ENCODE results near the gene C1D.
"Not testable (repeated sequence)": the region's sequence is repeated elsewhere in the genome, so short reads cannot be mapped to it uniquely, and the experiment has no call there.

Gene C1D, protein sequence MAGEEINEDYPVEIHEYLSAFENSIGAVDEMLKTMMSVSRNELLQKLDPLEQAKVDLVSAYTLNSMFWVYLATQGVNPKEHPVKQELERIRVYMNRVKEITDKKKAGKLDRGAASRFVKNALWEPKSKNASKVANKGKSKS

DNA sequence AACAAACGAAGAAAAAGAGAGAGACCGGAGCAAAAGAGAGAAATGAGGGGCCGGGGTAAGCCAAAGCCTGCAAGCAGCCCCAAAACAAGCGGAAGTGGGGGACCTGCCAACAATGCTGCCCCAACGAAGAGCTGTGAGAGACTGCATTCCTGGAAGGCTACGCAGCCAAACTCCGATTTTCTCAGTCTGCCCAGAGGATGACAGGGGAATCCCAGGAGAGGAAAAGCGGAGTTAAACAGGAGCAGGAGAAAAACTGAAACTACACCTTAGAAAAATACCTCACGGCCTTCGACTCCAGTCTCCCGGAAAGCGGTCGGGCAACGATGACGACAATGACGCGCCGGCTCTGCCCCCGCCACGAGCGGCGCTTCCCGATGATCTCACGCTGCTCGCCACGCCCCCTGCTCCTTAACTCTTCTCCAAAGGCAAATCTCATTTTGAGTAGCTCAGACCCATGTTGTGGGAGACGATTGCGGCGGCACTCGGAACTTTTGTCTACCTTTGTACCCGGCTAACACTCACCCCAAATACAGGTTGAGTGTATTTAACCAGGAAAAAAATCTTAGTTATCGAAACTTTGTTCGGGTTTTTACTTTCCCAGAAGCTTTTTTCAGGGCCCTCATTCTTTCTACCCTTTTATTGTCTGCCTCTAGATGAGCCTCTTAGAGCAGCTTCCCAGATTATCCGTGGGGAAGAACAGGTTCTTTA is at the start of gene C1D:
Gene C1D (minus strand): TSS at position 325 of the 708 bp plus-strand sequence. CDS start 15,694 bp downstream, outside the sequence.
- DNase-seq, result peak; percentile 91

DNA sequence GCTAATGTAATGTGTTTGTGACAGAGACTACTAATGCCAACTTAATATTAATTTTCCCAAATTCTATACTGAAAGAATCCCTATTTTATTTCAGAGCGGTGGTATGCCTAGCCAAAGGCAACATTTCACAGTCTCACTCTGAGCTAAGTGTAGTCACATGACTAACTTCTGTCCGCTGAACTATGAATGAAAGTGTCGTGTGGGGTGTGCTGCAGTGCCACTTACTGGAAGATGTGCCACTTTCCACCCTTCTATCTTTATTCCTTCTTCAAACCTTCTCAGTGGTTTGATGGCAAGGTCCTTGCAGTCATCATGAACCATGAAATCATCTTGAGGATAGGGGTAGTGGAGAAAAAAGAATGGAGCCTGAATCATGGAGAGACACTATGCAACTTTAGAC is 47.3 kb upstream of the C1D start:
- no peak for DNase-seq

DNA sequence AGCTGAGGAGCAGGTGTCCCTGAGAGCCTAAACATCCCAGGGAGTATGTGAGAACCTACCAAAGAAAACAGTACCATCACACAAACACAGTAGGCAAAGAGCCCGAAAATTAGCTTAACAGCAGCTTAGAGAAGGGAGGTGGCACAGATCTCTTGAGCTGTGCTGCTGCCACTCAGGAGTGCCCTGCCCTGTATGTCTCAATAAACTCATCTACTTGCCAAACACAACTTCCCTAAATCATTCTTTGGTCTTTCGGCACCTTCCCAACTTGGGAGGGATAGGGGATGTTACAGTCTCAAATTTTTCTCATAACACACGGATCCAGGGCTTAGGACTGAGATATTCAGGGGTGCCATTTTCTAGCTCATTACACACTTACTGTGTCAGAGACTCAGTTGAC is 45.3 kb upstream of the C1D start:
- DNase-seq, result no peak

DNA sequence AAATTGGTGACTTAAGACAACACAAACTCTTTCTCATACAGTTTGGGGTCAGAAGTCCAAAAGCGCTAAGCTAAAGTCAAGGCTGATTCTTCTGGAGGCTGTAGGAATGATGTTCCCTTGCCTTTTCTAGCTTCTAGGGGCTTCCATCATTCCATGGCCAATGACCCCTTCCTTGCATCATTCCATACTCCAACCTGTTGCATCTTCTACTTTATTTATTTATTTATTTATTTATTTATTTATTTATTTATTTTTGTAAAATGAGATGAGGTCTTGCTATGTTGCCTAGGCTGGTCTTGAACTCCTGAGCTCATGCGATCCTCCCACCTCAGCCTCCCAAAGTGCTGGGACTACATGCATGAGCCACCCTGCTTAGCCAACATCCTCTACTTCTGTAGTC is 44.7 kb upstream of the C1D start:
- no peak for DNase-seq

DNA sequence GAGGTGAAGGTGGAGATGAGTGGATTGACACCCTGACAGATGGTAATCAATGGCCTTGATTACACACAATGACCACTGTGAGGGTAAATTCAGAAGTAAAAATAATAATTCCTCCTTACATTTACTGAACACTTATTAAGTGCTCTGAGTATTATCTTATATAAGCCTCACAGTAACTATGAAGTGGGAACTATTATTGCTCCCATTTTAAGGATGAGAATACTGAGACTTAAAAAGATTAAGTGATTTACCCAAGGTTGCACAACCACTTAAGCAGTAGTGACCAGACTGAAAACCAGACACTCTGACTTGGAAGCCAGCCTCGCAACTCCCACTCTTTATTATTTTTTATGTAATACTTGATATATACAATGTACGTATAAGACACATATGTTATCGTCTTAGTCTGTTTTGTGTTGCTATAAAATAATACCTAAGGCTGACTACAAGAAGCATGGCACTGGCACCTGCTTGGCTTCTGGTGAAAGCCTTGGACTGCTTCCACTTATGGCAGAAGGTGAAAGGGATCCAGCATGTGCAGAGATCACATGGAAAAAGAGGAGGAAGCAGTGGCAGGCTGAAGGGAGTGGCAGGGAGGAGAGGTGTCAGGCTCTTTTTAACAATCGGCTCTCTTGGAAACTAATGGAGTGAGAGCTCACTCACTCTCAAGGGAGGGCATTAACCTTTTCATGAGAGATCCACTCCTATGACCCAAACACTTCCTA is 41.5 kb upstream of the C1D start:
- DNase-seq, result no peak

DNA sequence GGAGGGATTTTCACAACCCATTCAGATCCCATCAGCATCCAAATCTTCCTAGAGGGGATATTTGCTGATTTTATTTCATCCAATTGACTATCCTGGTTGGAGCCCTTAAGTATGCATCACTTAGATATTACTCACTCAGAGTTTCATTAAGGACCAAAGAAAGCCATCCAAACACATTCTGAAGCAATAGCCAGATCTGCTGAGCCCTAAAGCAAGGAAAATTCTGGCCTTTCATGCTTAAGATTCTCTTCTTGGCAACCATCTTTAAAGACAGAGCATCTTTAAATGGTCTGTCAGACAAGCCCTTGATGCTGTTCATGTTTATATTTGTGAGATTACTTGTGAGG is 40.9 kb upstream of the C1D start:
- DNase-seq, result no peak

DNA sequence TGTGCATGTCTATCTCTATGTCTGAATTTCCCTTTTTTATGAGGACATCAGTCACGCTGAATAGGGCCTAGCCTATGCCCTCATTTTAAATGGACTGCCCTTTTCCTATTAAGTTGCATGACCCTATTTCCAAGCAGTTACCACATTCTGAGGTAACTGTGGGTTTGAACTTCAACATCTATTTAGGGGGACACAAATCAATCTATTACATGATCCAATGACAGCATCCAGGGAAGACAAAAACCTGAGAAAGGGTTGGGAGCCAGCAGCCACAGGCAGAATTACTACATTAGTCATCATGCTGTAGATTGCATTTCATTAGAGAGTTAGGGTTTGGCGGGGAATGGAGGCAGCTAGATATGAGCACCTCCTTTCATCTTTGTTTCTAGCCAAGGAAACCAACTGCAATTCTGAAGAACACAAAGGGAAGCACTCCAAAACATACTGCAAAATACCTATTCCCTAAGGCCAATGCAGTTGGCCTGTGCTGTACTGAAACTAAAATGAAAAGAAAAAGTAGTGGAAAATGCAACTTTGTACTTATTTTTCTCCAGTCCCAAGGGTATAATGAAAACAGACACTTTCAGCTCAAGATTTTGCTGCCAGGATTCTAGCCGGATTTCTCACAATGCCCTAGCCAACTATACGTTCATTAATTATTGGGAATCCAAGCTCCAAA is 40.4 kb upstream of the C1D start:
- no peak for DNase-seq

DNA sequence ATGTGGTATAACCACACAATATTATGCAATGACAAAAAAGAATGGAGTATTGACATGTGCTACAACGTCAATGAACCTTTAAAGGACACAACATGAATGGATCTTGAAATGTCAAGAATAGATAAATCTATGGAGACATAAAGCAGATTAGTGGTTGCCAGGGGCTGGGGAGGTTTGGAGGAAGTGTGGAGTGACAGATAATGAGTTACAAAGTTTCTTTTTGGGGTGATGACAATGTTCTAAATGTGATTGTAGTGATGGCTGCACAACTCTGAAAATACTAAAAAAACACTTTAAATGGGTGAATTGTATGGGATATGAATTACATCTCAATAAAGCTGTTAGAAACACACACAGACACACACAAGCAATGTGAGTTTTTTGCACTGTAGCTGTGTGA is 37.4 kb upstream of the C1D start:
- no peak for DNase-seq

DNA sequence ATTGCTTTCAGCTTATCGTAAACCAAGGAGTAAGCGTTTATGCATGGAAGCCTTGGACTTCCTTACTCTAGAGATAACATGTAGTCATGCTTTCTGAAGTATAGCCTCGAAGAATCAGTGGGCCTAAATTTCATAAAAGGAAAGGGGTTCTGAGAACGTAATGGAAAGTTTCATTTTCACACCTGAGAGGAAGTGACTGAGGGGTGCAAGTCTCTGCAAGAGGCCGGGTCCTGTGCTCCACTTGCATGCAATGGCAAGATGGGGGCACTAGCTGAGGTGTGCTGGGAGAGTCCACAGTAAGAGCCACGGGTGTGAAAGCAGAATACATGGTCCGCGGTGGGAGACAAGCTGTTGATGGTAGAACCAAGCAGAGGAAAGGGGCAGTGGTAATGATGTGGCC is 36.5 kb upstream of the C1D start:
- DNase-seq, result no peak

DNA sequence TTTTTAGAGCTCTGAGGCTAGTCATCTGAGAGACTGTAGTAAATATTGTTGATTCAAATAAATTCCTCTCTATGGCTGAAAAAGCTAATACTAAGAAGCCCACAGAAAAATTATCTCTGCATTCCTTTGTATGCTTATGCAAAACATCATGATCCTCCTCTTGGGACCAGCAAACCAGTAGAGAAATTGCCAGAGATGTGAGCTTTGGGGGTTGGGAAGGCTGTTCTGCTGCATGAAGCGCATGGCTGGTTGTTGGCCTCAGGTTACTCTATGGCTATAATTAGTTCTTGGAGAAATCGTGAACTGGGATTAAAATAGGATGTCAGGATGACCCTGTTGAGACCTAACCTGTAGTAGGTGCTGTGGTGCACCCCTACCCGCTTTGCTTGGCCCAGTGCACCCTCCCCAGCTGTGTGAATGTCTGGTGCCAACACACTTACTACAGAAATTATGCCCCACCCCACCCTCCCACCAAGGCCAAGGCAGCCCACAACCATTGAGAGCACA is 35.5 kb upstream of the C1D start:
- no peak for DNase-seq

DNA sequence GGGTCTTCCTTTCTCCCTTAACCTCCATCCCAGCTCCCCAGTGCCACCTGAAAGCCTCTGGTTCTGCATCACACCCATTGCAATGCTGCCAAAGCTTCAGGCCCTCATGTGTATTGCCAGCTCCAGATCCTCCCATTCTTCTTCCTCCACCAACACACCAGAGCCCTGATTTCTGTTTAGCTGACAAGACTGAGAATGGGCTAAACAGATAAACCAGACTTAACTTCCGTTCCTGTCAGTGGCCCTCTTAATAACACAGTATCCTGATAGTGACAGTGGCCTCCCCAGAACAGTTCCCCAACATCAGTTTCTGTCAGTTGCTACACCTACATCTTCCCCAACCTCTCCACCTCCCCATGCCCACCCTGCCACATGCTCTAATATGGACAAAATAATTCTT is 31.3 kb upstream of the C1D start:
- DNase-seq, result no peak

DNA sequence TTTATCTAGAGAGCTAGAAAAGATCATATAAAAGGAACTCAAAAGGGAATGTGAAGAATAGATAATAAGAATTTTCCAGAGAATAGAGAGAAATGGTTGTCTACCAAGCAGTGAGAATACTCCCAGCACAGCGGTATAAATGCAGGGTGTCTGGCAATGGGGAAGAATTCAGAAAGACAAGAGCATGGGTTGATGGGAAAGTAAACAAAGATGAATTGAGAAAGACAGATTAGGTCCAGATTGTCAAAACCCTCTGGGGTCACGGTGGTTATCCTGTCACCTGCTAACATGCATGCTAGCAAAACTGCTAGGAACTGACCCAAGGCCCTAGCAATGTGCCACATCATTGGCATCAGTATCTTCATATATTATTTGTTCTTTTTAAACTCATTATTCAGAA is 30.8 kb upstream of the C1D start:
- DNase-seq, result no peak

DNA sequence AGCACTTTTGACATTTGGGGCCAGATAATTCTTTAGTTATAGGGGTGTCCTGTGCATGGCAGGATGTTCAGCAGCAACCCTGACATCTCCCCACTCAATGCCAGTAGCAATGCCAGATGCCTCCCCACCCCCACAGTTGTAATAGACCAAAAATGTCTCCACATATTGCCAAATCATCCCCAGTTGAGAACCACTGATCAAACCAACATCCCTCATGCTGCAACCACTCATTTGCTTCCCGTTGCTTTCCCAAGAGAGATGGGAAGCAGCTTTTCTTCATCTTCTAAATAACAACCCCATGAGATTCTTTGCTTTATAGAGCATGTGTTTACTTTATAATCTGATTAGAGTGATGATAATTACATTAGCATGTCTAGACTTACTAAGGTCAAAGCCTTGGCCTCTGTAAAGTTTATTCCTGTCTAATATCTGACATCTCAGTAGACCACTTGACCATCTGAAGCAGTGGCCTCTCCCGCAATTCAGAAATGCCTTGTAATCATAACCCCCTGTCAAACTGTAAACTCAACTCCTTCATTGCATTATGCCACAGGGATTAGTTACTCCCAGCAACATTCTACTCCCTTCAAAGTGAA is 28.7 kb upstream of the C1D start:
- no peak for DNase-seq

DNA sequence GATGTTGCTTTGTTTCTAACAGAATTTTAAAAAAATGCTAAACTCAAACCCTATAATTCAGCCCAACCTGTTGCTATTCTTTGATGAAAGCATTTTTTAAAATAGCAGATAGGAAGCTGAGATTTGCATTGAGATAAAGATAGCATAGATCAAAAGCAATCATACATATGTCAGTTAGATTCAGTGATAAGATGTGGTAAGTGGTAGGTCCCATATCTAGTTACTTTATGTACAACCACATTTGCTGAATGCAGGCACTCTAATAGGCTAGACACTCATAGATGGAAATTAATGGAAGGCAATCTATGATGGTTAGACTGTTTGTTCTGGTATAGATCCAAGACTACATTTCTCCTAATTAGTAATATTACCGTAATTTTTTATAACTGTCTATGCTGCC is 27.2 kb upstream of the C1D start:
- DNase-seq, result peak; percentile 29

DNA sequence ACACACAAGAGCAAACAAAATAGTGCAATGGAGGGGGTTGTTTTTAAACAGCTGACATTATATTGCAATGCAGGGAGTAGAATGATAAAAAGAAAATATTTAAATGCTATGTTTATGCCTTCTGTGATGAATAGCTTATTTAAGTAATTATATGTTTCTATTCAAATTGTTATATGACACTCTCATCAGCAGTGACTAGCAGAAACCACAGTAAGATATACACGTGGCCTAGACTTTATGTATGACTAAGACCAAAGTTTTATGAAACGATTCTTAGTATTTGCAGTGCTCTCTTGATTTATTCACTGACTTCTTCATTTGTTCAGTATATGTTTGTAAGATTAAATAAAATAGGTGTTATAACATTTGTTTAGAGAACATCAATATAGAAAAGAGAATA is 26.1 kb upstream of the C1D start:
- DNase-seq, result no peak

DNA sequence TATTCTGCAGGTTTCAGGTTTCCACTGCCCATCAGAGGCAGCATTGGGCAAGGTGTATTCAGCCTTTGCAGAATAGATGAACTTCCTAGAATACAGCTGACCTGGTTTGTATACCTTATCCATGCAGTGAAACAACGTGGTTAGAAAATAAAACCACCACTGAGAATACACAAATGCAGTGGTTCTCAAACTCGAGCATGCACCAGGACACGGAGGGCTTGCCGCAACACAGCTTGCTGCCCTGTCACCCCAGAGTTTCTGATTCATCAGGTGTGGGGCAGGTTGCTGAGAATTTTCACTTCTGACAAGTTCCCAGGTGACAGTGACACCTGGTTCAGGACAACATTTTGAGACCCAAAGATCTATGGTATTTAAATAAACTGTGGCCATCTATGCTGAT is 23.4 kb upstream of the C1D start:
- no peak for DNase-seq

DNA sequence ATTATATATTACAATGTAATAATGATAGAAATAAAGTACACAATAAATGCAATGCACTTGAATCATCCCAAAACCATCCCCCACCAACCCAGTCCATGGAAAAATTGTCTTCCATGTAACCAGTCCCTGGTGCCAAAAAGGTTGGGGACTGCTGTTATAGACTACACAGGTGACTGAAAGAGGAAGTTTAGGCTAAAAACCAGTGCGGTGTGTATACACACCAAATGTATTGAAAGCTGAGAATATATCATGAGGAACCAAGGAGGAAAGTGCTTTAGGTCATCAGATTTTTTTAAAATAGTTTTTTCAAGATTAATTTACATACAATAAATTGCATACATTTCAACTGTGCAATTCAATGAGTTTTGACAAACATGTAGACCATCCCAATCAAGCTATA is 20.5 kb upstream of the C1D start:
- DNase-seq, result no peak

DNA sequence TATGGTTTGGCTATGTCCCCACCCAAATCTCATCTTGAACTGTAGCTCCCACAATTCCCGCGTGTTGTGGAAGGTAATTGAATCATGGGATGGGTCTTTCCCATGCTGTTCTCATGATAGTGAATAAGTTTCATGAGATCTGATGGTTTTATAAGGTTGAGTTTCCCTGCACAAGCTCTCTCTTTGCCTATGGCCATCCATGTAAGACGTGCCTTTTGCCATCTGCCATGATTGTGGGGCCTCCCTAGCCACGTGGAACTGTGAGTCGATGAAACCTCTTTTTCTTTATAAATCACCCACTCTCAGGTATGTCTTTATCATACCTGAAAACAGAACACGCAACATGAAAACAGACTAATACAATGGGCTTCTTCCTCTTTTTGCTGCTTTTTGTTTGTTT is 11.2 kb upstream of the C1D start:
- no peak for DNase-seq

DNA sequence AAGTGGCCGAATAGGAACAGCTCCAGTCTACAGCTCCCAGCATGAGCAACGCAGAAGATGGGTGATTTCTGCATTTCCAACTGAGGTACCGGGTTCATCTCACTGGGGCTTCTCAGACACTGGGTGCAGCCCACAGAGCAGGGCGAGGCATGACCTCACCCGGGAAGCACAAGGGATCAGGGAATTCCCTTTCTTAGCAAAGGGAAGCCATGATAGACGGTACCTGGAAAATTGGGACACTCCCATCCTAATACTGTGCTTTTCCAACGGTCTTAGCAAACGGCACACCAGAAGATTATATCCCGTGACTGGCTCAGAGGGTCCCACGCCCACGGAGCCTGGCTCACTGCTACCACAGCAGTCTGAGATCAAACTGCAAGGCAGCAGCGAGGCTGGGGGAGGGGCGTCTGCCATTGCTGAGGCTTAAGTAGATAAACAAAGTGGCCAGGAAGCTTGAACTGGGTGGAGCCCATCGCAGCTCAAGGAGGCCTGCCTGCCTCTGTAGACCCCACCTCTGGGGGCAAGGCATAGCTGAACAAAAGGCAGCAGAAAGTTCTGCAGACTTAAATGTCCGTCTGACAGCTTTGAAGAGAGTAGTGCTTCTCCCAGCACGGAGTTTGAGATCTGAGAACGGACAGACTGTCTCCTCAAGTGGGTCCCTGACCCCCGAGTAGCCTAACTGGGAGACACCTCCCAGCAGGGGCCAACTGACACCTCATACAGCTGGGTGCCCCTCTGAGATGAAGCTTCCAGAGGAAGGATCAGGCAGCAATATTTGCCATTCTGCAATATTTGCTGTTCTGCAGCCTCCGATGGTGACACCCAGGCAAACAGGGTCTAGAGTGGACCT is 1.2 kb upstream of the C1D start:
- DNase-seq, result not testable (repeated sequence)

DNA sequence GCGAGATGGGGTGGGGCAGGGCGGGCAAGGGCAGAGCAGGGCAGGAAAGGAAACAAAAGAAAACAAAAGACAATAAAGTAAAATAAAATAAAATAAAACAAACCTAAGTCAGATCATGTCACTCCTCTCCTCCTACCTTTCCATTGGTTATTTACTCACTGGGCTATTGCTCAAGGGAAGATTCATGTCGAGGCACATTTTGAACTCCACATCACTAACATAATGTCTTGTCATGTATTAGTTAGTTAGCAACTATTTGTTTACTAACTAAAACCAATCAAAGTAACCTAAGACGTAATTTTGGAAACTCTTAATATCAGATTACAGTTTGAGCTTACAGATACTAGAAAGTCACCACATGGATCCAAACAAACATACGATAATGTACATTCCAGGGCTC is 2.2 kb downstream of the C1D start:
- no peak for DNase-seq

DNA sequence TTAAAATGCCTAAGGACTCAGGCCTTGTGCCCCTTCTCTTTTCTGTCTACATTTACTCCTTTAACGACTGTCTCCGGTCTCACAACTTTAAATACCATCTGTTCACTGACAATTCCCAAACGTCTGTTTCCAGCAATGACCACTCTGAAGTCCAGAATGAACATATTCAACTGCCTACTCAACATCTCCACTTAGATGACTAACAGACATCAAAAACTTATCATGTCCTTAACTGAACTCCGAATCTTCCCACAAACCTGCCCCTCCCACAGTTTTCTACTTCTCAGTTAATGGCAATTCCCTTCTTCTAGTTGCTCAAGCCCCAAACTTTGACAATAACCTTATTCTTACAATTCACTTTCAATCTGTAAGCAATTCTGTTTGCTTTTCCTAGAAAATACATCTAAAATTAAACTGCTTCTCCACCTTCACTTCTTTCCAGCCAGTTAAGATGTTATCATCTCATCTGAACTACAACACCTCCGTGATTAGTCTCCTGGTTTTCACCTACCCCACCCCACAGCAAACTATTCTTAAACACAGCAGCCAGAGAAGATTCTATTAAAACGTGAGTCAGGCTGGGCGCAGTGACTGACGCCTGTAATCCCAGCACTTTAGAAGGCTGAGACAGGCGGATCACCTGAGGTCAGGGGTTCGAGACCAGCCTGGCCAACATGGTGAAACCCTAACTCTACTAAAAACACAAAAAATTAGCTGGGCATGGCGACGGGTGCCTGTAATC is 2.8 kb downstream of the C1D start:
- no peak for DNase-seq
